ENCODE results near the gene MEN1.

The MEN1 gene

DNA sequence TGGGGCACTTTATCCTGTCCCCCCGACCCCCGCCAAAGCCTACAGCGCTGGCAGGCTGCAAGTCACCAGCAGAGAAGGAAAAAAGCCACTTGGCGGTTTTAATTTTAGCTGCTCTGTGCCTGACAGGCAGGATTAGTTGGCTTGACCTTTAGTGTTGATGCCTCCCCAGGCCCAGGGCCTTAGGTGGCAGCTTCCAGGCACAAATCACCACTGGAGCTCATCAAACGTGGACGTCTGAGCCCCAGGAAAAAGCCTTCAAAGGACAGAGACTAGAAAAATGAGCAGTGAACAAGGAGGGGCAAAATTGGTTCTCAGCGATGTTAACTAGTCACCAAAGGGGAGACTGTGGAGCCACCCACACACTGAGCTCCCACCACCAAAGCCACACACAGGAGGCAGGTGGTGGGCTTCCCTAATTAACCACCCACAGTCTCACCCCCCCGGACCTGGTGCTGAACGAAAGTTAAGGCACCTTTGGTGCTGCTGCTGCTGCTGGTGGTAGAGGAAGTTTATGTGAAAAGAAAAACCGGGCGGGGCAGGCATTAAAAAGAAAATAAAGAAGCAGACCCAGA lies 46.2 kb downstream of the MEN1 start (continued):
- TF ChIP-seq, protein P1, sequence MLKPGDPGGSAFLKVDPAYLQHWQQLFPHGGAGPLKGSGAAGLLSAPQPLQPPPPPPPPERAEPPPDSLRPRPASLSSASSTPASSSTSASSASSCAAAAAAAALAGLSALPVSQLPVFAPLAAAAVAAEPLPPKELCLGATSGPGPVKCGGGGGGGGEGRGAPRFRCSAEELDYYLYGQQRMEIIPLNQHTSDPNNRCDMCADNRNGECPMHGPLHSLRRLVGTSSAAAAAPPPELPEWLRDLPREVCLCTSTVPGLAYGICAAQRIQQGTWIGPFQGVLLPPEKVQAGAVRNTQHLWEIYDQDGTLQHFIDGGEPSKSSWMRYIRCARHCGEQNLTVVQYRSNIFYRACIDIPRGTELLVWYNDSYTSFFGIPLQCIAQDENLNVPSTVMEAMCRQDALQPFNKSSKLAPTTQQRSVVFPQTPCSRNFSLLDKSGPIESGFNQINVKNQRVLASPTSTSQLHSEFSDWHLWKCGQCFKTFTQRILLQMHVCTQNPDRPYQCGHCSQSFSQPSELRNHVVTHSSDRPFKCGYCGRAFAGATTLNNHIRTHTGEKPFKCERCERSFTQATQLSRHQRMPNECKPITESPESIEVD (tag by site-specific recombination; IDR thresholded peaks at IDR 0.05): no peak
- TF ChIP-seq TCF7L2 (IDR thresholded peaks at IDR 0.05; ENCODE audit: borderline replicate concordance, low read depth, low read length): no peak
- TF ChIP-seq ZNF792 (tag by site-specific recombination; IDR thresholded peaks at IDR 0.05): no peak
- TF ChIP-seq ZNF658 (tag by site-specific recombination; IDR thresholded peaks at IDR 0.05): no peak
- TF ChIP-seq, protein P2, sequence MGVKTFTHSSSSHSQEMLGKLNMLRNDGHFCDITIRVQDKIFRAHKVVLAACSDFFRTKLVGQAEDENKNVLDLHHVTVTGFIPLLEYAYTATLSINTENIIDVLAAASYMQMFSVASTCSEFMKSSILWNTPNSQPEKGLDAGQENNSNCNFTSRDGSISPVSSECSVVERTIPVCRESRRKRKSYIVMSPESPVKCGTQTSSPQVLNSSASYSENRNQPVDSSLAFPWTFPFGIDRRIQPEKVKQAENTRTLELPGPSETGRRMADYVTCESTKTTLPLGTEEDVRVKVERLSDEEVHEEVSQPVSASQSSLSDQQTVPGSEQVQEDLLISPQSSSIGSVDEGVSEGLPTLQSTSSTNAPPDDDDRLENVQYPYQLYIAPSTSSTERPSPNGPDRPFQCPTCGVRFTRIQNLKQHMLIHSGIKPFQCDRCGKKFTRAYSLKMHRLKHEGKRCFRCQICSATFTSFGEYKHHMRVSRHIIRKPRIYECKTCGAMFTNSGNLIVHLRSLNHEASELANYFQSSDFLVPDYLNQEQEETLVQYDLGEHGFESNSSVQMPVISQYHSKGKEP (tag by site-specific recombination; IDR thresholded peaks at IDR 0.05): no peak
- TF ChIP-seq SCRT2 (tag by site-specific recombination; IDR thresholded peaks at IDR 0.05): no peak
- no peak for TF ChIP-seq BCL11A (tag by site-specific recombination; IDR thresholded peaks at IDR 0.05; ENCODE audit: low read depth)
- TF ChIP-seq ZNF571 (tag by site-specific recombination; IDR thresholded peaks at IDR 0.05): no peak
- no peak for TF ChIP-seq OSR2 (tag by site-specific recombination; IDR thresholded peaks at IDR 0.05)
- TF ChIP-seq KLF8 (tag by site-specific recombination; IDR thresholded peaks at IDR 0.05): no peak
- no peak for TF ChIP-seq ZNF140 (tag by site-specific recombination; IDR thresholded peaks at IDR 0.05)

GRCh38 chr11:64763526-64764039 lies 46.8 kb downstream of the MEN1 start:
- Histone ChIP-seq H3K36me3 (ENCODE audit: control insufficient read depth in 2 of 2, insufficient read depth in 1 of 2, low read length in 2 of 2) (peaks cover 0 to 68% of the 10 kb centered on the region in 2 experiments; a peak in 2 of 3 replicates), H3K4me3 (ENCODE audit: low read depth, low read length) (no peak overlapping the region), H3K27ac (ENCODE audit: extremely low read depth, low read depth, low read length) (peak overlapping the region; percentile 18), H3K9me3 (ENCODE audit: control insufficient read depth, insufficient read depth, low read depth, low read length) (no peaks in the 10 kb centered on the region), H3K4me1 (ENCODE audit: control insufficient read depth, insufficient read depth, low read length) (peaks cover 7% of the 10 kb centered on the region)
- TF ChIP-seq ZNF324 (tag by site-specific recombination; IDR thresholded peaks at IDR 0.05) (no peak), ZFP37 (tag by site-specific recombination; IDR thresholded peaks at IDR 0.05) (no peak), ZNF426 (tag by site-specific recombination; IDR thresholded peaks at IDR 0.05) (no peak), OVOL3 (tag by site-specific recombination; IDR thresholded peaks at IDR 0.05) (no peak), BCL6B (tag by site-specific recombination; IDR thresholded peaks at IDR 0.05) (no peak), KLF9 (tag by site-specific recombination; IDR thresholded peaks at IDR 0.05; ENCODE audit: low read depth) (no peak), ZNF354C (tag by site-specific recombination; IDR thresholded peaks at IDR 0.05; ENCODE audit: borderline replicate concordance, low read depth) (no peak), ZNF610 (tag by site-specific recombination; IDR thresholded peaks at IDR 0.05; ENCODE audit: borderline replicate concordance) (no peak), YY1 (tag by site-specific recombination; IDR thresholded peaks at IDR 0.05) (0 out of 2 replicates have a peak, but pooled peaks have one; percentile 9), ZNF169 (tag by site-specific recombination; IDR thresholded peaks at IDR 0.05) (no peak), GLIS2 (tag by site-specific recombination; IDR thresholded peaks at IDR 0.05) (peak; percentile 44), PRDM2 (tag by site-specific recombination; IDR thresholded peaks at IDR 0.05; ENCODE audit: borderline replicate concordance) (no peak), ZNF223 (tag by site-specific recombination; IDR thresholded peaks at IDR 0.05) (no peak), ZNF830 (tag by site-specific recombination; IDR thresholded peaks at IDR 0.05; ENCODE audit: low read depth) (no peak), ZNF423 (tag by site-specific recombination; IDR thresholded peaks at IDR 0.05) (no peak)
- CTCF ChIA-PET: interaction anchor here (0.6 to 4.0 kb wide), 5 partner anchors 10 to 125 kb away, joined by 3 to 22 read pairs (median 4); partner anchors contain the start of gene RASGRP2
- POLR2A ChIA-PET: interaction anchor here (0.5 to 5.8 kb wide), 6 partner anchors 9 to 80 kb away, joined by 3 to 42 read pairs (median 4); partner anchors contain the start of gene SF1

Data from HEK293 (cell line).